Lung (tissue), 12 donors: ENCODE measurements around the gene BCAS1. TPM values are rescaled to one million over a fixed set of nuclear protein-coding genes. Genes with fewer than 3 reads are reported as not detected.
A peak's percentile ranks its signal among the peaks of the same experiment; 100 is the strongest.

Experiments used
- ATAC-seq: fragments of 200-7000 bp; cut with Tn5 transposase; one replicate; pipeline ENCODE4 v1.9.1; 2020; ENCODE audit warnings: moderate number of reproducible peaks; ENCODE audit not compliant: insufficient read depth, low FRiP score
- DNase-seq, 3 donors: peaks; one replicate each; pipeline ENCODE4 v3.0.0-alpha.2; 2013 to 2017
- H3K27ac ChIP-seq, 2 donors: one replicate each; pipeline ENCODE4 v1.5.1; 2013; ENCODE audit warnings: mild to moderate bottlenecking in 2 of 2, moderate library complexity in 2 of 2, control low read depth in 1 of 2, inconsistent platforms in 1 of 2, low read depth in 1 of 2, low read length in 1 of 2
- H3K27me3 ChIP-seq, 3 donors: one replicate each; pipeline ENCODE4 v1.5.1; 2013; ENCODE audit warnings: low read length in 2 of 3; ENCODE audit not compliant: control insufficient read depth in 3 of 3, insufficient read depth in 3 of 3
- H3K36me3 ChIP-seq, 4 donors: one replicate each; pipeline ENCODE4 v1.5.1; 2013; ENCODE audit warnings: low read length in 4 of 4, mild to moderate bottlenecking in 1 of 4, moderate library complexity in 1 of 4; ENCODE audit not compliant: control insufficient read depth in 4 of 4, insufficient read depth in 4 of 4
- H3K4me1 ChIP-seq, 5 donors: one replicate each; pipeline ENCODE4 v1.5.1; 2013; ENCODE audit warnings: low read length in 5 of 5, mild to moderate bottlenecking in 2 of 5, moderate library complexity in 1 of 5; ENCODE audit not compliant: control insufficient read depth in 5 of 5, insufficient read depth in 5 of 5
- H3K4me3 ChIP-seq: one replicate; pipeline ENCODE4 v1.5.1; 2013; ENCODE audit warnings: mild to moderate bottlenecking, control low read depth, moderate library complexity
- H3K9ac ChIP-seq, 2 donors: one replicate each; pipeline ENCODE4 v1.5.1; 2013; ENCODE audit warnings: low read length in 2 of 2, control low read depth in 1 of 2; ENCODE audit not compliant: insufficient read depth in 1 of 2
- H3K9me3 ChIP-seq, 4 donors: one replicate each; pipeline ENCODE4 v1.5.1; 2013; ENCODE audit warnings: low read length in 3 of 4, mild to moderate bottlenecking in 1 of 4, moderate library complexity in 1 of 4; ENCODE audit not compliant: control insufficient read depth in 4 of 4, insufficient read depth in 3 of 4
- WGBS, 2 donors: extraction: QIAGEN DNeasy Blood & Tissue Kit; methylation state at CpG; one replicate each; pipeline ENCODE4 v1.1.7; 2013; 5-methylcytosine and 5-hydroxymethylcytosine counted together
- polyA plus RNA-seq, 2 donors: library from polyadenylated mRNA; stranded (reverse); fragments of 200-250 nt; gene quantifications; one replicate each; pipeline ENCODE4 v1.2.1, GENCODE V29; 2013
- total RNA-seq, 2 donors: library from RNA; depleted of rRNA in 1 of 2; stranded (reverse); fragments of >200 nt in 1 of 2; gene quantifications; one replicate each; pipeline ENCODE4 v1.2.1, GENCODE V29; 2014 to 2021
- TF ChIP-seq, protein P1 (sequence below): IDR thresholded peaks from 2 replicates; pipeline ENCODE4 v1.5.1; 2012; ENCODE audit warnings: mild to moderate bottlenecking; ENCODE audit errors: control extremely low read depth, extremely low read depth
- donor health status: control.
- donor health status: control.
- donor health status: Bipolar disorder and iron deficiency.
- donor health status: healthy.
- donor health status: DM: yes; HTN: yes; CAD: no.

Gene BCAS1
- total and polyA plus RNA-seq, 4 donors: 1.2 to 4.0 (median 2.3) TPM

DNA sequence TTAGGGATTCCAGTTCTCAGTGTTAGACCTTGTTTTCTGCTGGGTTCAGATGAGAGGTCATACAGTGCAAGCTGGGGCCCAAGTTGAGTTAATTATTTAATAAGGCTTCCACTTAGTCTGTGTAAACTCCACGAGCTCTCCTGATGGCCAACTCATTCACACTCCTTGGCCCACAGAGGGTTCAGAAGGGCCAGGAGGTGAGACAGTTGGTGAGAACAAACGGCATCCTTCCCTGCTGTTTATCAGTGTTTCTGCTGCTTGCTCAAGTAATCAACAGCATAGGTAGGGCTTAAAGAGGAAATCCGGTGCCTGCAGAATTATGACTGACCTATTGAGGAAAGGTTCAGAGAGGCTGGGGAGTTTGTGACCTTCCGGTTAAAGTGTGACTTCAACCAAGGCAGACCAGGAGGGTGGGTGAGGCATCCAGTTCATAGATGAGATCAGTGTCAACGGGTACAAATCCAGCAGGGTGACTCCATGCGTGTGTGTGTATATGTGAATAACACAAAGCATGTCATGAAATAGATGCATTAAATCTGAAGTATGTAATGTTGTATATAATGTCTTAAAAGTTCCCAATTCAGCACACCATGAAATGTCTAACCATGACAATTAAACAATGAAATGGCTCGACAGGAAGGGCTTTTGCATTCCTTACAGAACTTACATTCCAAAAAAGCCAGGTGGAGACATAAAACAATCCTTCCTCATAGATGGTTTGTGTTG is 37.4 kb upstream of the BCAS1 start:
- ATAC-seq: no peak

DNA sequence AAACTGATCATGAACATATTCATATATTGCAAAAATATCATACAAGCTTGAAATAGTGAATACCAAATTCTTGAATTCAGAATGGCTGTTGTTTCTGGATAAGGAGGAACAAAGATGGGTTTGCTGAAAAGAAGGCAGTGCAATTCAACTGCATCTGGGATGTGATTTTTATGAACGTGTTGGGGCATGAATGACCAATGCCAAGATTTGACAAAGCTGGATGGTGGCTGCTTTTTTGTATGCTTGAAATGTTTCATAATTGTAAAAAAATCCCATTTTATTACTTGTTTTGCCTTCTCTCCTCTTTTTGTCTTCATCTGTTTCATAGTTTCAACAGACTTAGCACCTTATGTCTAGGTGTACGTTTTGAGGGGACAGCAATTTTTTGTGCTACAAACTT is 36.8 kb upstream of the BCAS1 start:
- Histone ChIP-seq H3K9me3 (no peaks in the 10 kb centered on the region), H3K9ac (no peak overlapping the region), H3K27me3 (no peaks in the 10 kb centered on the region), H3K36me3 (no peaks in the 10 kb centered on the region), H3K27ac (no peak overlapping the region), H3K4me1 (peaks cover 0 to 2% (median 0%) of the 10 kb centered on the region in 5 donors), H3K4me3 (no peak overlapping the region)
- ATAC-seq (no peak), DNase-seq (no peak)
- 65 to 88% methylated on average over 2 of the region's 2 CpGs for WGBS, 2 donors
- TF ChIP-seq, protein P1, sequence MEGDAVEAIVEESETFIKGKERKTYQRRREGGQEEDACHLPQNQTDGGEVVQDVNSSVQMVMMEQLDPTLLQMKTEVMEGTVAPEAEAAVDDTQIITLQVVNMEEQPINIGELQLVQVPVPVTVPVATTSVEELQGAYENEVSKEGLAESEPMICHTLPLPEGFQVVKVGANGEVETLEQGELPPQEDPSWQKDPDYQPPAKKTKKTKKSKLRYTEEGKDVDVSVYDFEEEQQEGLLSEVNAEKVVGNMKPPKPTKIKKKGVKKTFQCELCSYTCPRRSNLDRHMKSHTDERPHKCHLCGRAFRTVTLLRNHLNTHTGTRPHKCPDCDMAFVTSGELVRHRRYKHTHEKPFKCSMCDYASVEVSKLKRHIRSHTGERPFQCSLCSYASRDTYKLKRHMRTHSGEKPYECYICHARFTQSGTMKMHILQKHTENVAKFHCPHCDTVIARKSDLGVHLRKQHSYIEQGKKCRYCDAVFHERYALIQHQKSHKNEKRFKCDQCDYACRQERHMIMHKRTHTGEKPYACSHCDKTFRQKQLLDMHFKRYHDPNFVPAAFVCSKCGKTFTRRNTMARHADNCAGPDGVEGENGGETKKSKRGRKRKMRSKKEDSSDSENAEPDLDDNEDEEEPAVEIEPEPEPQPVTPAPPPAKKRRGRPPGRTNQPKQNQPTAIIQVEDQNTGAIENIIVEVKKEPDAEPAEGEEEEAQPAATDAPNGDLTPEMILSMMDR: no peak

More for the DNA sequence above, 37.4 kb upstream of the BCAS1 start:
- no peak overlapping the region for H3K4me3 ChIP-seq
- whole genome bisulfite sequencing, 2 donors: 51 to 82% methylated on average over 7 of the region's 7 CpGs
- no peaks in the 10 kb centered on the region for H3K36me3 ChIP-seq
- no peaks in the 10 kb centered on the region for H3K9me3 ChIP-seq
- no peak overlapping the region for H3K9ac ChIP-seq
- no peaks in the 10 kb centered on the region for H3K27me3 ChIP-seq
- H3K4me1 ChIP-seq: no peaks in the 10 kb centered on the region
- H3K27ac ChIP-seq: peak overlapping the region in 1 of 2 donors; percentile 72
- TF ChIP-seq, protein P1: no peak
- no peak for DNase-seq

DNA sequence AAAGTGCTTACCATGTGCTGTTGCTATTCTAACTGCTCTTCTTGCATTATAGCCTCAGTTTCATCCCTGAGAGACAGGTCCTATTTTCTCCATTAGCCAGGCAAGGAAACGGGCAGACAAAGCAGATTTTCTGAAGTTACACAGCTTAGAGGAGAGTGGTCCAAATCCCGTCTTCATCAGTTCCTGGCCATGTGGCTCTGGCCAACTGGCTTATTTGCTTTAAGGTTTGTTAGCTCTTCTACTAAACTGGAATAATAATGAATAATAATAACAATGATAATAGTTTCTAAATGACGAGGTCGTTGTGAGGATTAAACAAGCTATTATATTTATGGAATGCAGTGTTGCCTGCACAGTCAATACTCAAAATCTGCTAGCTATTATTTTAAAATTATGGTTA is 35.8 kb upstream of the BCAS1 start:
- WGBS, 2 donors: 60 to 73% methylated on average over 4 of the region's 4 CpGs
- Histone ChIP-seq H3K4me1 (peaks cover 0 to 2% (median 0%) of the 10 kb centered on the region in 5 donors), H3K36me3 (no peaks in the 10 kb centered on the region), H3K9ac (no peak overlapping the region), H3K27ac (no peak overlapping the region), H3K27me3 (no peaks in the 10 kb centered on the region), H3K4me3 (no peak overlapping the region), H3K9me3 (no peaks in the 10 kb centered on the region)
- TF ChIP-seq, protein P1: no peak
- ATAC-seq (no peak), DNase-seq (no peak)
